SK-N-SH (cell line): ENCODE results near the gene CNTNAP2. TPM values are rescaled to one million over a fixed set of nuclear protein-coding genes. Genes with fewer than 3 reads are reported as not detected.

Experiments
- CTCF ChIA-PET: fragments of 300-600, 350-600 bp; formaldehyde crosslinking; extraction: SDS; loops from one replicate; lab custom pipeline; 2021; lab: Yijun Ruan, JAX
- POLR2A ChIA-PET: fragments of 350-600 bp; sonication (Branson Sonifier 250); formaldehyde crosslinking; extraction: SDS; loops from one replicate; lab custom pipeline; 2020; ENCODE audit warnings: antibody characterized with exemption, inconsistent platforms; lab: Yijun Ruan, JAX
- DNase-seq: peaks from one replicate; pipeline ENCODE4 v3.0.0; 2012
- H2AFZ ChIP-seq: fragments of 200-600 bp; sonication (generic); 2 replicates; pipeline ENCODE4 v1.8.1; 2016; ENCODE audit warnings: antibody characterized with exemption, mild to moderate bottlenecking, low read depth
- H3F3A ChIP-seq: fragments of 200-600 bp; sonication (generic); replicated peaks from 2 replicates; pipeline ENCODE3; 2016; ENCODE audit warnings: antibody characterized with exemption, mild to moderate bottlenecking; ENCODE audit not compliant: insufficient read depth
- H3K27ac ChIP-seq, 2 experiments: fragments of 200-500 bp in 1 of 2; fragments of 200-600 bp in 1 of 2; sonication (Bioruptor generic) in 1 of 2; sonication (generic), shearing (Covaris generic) in 1 of 2; 2 replicates each; pipeline versions ENCODE4 v1.5.1 to v1.6.1; 2014 to 2016; ENCODE audit warnings: low read depth in 2 of 2, inconsistent platforms in 1 of 2, low read length in 1 of 2, mild to moderate bottlenecking in 1 of 2, mixed read lengths in 1 of 2
- H3K27me3 ChIP-seq: fragments of 200-600 bp; sonication (generic), shearing (Covaris generic); 2 replicates; pipeline ENCODE4 v1.6.1; 2016; ENCODE audit warnings: mixed run types; ENCODE audit not compliant: insufficient read depth
- H3K36me3 ChIP-seq, 2 experiments: fragments of 200-500 bp in 1 of 2; fragments of 200-600 bp in 1 of 2; sonication (Bioruptor generic) in 1 of 2; sonication (generic) in 1 of 2; replicated peaks in 1 of 2; 2 replicates each; pipeline versions ENCODE3 to v1.5.1; 2014 to 2016; ENCODE audit warnings: low read length in 1 of 2, mild to moderate bottlenecking in 1 of 2; ENCODE audit not compliant: insufficient read depth in 2 of 2, control insufficient read depth in 1 of 2
- H3K4me1 ChIP-seq, 2 experiments: fragments of 200-500 bp in 1 of 2; fragments of 200-600 bp in 1 of 2; sonication (Bioruptor generic) in 1 of 2; sonication (generic), shearing (Covaris generic) in 1 of 2; 2 replicates each; pipeline versions ENCODE4 v1.5.1 to v1.6.1; 2014 to 2016; ENCODE audit warnings: low read depth in 1 of 2, low read length in 1 of 2, mixed run types in 1 of 2; ENCODE audit not compliant: insufficient read depth in 2 of 2, control insufficient read depth in 1 of 2
- H3K4me2 ChIP-seq: fragments of 200-600 bp; sonication (generic), shearing (Covaris generic); 2 replicates; pipeline ENCODE4 v1.6.1; 2017; ENCODE audit warnings: mixed run types
- H3K4me3 ChIP-seq, 2 experiments: fragments of 200-500 bp in 1 of 2; fragments of 200-600 bp in 1 of 2; sonication (Bioruptor generic) in 1 of 2; sonication (generic), shearing (Covaris generic) in 1 of 2; 2 replicates each; pipeline versions ENCODE4 v1.5.1 to v1.8.1; 2014 to 2016; ENCODE audit warnings: low read depth in 2 of 2, inconsistent platforms in 1 of 2, low read length in 1 of 2, mild to moderate bottlenecking in 1 of 2, mixed read lengths in 1 of 2, moderate library complexity in 1 of 2
- H3K79me2 ChIP-seq: fragments of 200-600 bp; sonication (generic); 2 replicates; pipeline ENCODE4 v1.8.1; 2017; ENCODE audit warnings: mild to moderate bottlenecking; ENCODE audit not compliant: insufficient read depth
- H3K9ac ChIP-seq: fragments of 200-600 bp; sonication (generic); 2 replicates; pipeline ENCODE4 v1.6.1; 2017; ENCODE audit warnings: mixed run types
- H3K9me2 ChIP-seq: fragments of 200-600 bp; sonication (generic); 2 replicates; pipeline ENCODE4 v1.6.1; 2017; ENCODE audit warnings: mixed run types
- H3K9me3 ChIP-seq: fragments of 200-600 bp; sonication (generic); 2 replicates; pipeline ENCODE4 v1.6.1; 2017; ENCODE audit warnings: mixed run types, mild to moderate bottlenecking, moderate library complexity
- H4K20me1 ChIP-seq: fragments of 200-600 bp; sonication (generic); 2 replicates; pipeline ENCODE4 v1.6.1; 2017; ENCODE audit warnings: mild to moderate bottlenecking, mixed run types; ENCODE audit not compliant: insufficient read depth
- CHD2 ChIP-seq: fragments of 150-350 bp; IDR thresholded peaks from 2 replicates; pipeline ENCODE4 v1.6.1; 2018; ENCODE audit warnings: low read length; ENCODE audit not compliant: partially characterized antibody
- CTCF ChIP-seq: fragments of 200-600 bp; sonication (generic); IDR thresholded peaks from 2 replicates; pipeline ENCODE4 v1.6.1; 2017; ENCODE audit warnings: antibody characterized with exemption, mild to moderate bottlenecking, moderate library complexity
- ELF1 ChIP-seq: IDR thresholded peaks from 2 replicates; pipeline ENCODE4 v1.4.0; 2012
- EP300 ChIP-seq, 2 experiments: IDR thresholded peaks; 2 replicates each; pipeline versions ENCODE4 v1.4.0 to v1.6.1; 2012; ENCODE audit warnings: borderline replicate concordance in 1 of 2, low read depth in 1 of 2, low read length in 1 of 2
- FOXJ3 ChIP-seq: sonication (generic); formaldehyde crosslinking; IDR thresholded peaks from 2 replicates; pipeline ENCODE4 v1.5.1; 2020; ENCODE audit warnings: mild to moderate bottlenecking, missing genetic modification reagents
- GABPA ChIP-seq: IDR thresholded peaks from 2 replicates; pipeline ENCODE4 v1.4.0; 2012; ENCODE audit warnings: low read depth, mild to moderate bottlenecking
- JUND ChIP-seq: IDR thresholded peaks from 2 replicates; pipeline ENCODE4 v1.4.0; 2012
- MAX ChIP-seq: IDR thresholded peaks from 2 replicates; pipeline ENCODE4 v1.4.0; 2012; ENCODE audit warnings: low read depth
- RAD21 ChIP-seq: IDR thresholded peaks from 2 replicates; pipeline ENCODE4 v1.6.1; 2012; ENCODE audit warnings: mild to moderate bottlenecking, low read length
- RCOR1 ChIP-seq: fragments of 150-350 bp; IDR thresholded peaks from 2 replicates; pipeline ENCODE4 v1.6.1; 2017; ENCODE audit warnings: antibody characterized with exemption, low read length
- REST ChIP-seq: IDR thresholded peaks from 2 replicates; pipeline ENCODE4 v1.6.1; 2012; ENCODE audit warnings: mild to moderate bottlenecking, low read depth, low read length, moderate library complexity
- RXRA ChIP-seq: IDR thresholded peaks from 2 replicates; pipeline ENCODE4 v1.4.0; 2012; ENCODE audit warnings: low read depth, mild to moderate bottlenecking, borderline replicate concordance
- TAF1 ChIP-seq: IDR thresholded peaks from 2 replicates; pipeline ENCODE4 v1.6.1; 2012; ENCODE audit warnings: low read depth, mild to moderate bottlenecking, low read length, moderate library complexity, borderline replicate concordance
- TCF12 ChIP-seq: IDR thresholded peaks from 2 replicates; pipeline ENCODE4 v1.4.0; 2012
- USF2 ChIP-seq: fragments of 150-350 bp; IDR thresholded peaks from 2 replicates; pipeline ENCODE4 v1.6.1; 2017; ENCODE audit warnings: antibody characterized with exemption, low read length, low read depth, borderline replicate concordance
- YY1 ChIP-seq: IDR thresholded peaks from 2 replicates; pipeline ENCODE4 v1.4.0; 2012; ENCODE audit warnings: low read depth, mild to moderate bottlenecking
- WGBS: methylation state at CpG from one replicate; pipeline ENCODE4 v1.1.6; 2017; ENCODE audit warnings: low lambda C conversion rate; 5-methylcytosine and 5-hydroxymethylcytosine counted together
- polyA plus RNA-seq, 3 experiments: library from polyadenylated mRNA; depleted of rRNA; stranded (reverse); fragments of >200 nt; gene quantifications; 2 replicates each; pipeline ENCODE4 v1.2.3, GENCODE V29; 2012

Gene CNTNAP2
- polyA plus RNA-seq, 1 of the 3 experiments (the other 2 are of a cell fraction), result 3.4 TPM

GRCh38 chr7:146755585-146755984 lies 639.0 kb downstream of the CNTNAP2 start:
- Histone ChIP-seq H3K9ac (no peak overlapping the region), H3K27ac (no peak overlapping the region), H2AFZ (no peak overlapping the region), H3K27me3 (no peaks in the 10 kb centered on the region), H3K4me2 (no peak overlapping the region), H3K9me2 (no peaks in the 10 kb centered on the region), H3K4me3 (no peak overlapping the region), H3K9me3 (no peaks in the 10 kb centered on the region), H4K20me1 (no peaks in the 10 kb centered on the region), H3F3A (no peaks in the 10 kb centered on the region), H3K79me2 (no peaks in the 10 kb centered on the region), H3K36me3 (no peaks in the 10 kb centered on the region), H3K4me1 (no peaks in the 10 kb centered on the region)
- WGBS, result 25% methylated on average over 2 of the region's 2 CpGs
- CTCF ChIA-PET, result interaction anchor here (1.6 kb wide), 1 partner anchor 9 kb away, joined by 5 read pairs; no protein-coding TSS in a partner anchor
- DNase-seq, result no peak
- POLR2A ChIA-PET, result no interaction called here
- TF ChIP-seq RXRA (no peak), RAD21 (no peak)

- Histone ChIP-seq H3K27me3 (no peaks in the 10 kb centered on the region), H3K9me2 (no peaks in the 10 kb centered on the region), H3K36me3 (no peaks in the 10 kb centered on the region), H3F3A (no peaks in the 10 kb centered on the region), H3K9ac (no peak overlapping the region), H3K4me2 (no peak overlapping the region), H3K9me3 (no peaks in the 10 kb centered on the region; the same call in 1 of the 2 replicates), H3K27ac (0 out of 4 replicates have a peak overlapping the region, but pooled peaks of 1 of the 2 experiments have one; percentile 11), H2AFZ (no peak overlapping the region), H3K79me2 (no peaks in the 10 kb centered on the region), H3K4me3 (no peak overlapping the region), H3K4me1 (no peaks in the 10 kb centered on the region; a peak in 2 of 4 replicates), H4K20me1 (no peaks in the 10 kb centered on the region)
- no peak for DNase-seq
- WGBS, result 3% methylated on average over 3 of the region's 3 CpGs
- TF ChIP-seq RCOR1 (peak; percentile 54; the same call in 1 of the 2 replicates), EP300 (IDR thresholded peaks at IDR 0.05; ENCODE audit: borderline replicate concordance in 1 of 2, low read depth in 1 of 2, low read length in 1 of 2) (peak in 1 of 2 experiments; percentile 61; a peak in 2 of 4 replicates), JUND (no peak), YY1 (no peak), CHD2 (peak; percentile 39), TAF1 (no peak)
- CTCF ChIA-PET, result interaction anchor here (0.7 to 1.3 kb wide), 4 partner anchors 9 to 23 kb away, joined by 4 to 5 read pairs (median 4); no protein-coding TSS in a partner anchor
- POLR2A ChIA-PET, result no interaction called here
These were observed 647.9 kb downstream of the CNTNAP2 start for GRCh38 chr7:146764458-146764857.

GRCh38 chr7:146768957-146769356 lies 652.4 kb downstream of the CNTNAP2 start:
- Histone ChIP-seq H4K20me1 (no peaks in the 10 kb centered on the region), H3F3A (no peaks in the 10 kb centered on the region), H3K4me2 (no peak overlapping the region), H3K36me3 (no peaks in the 10 kb centered on the region), H3K9me3 (no peaks in the 10 kb centered on the region; the same call in 1 of the 2 replicates), H3K27me3 (no peaks in the 10 kb centered on the region), H3K9me2 (no peaks in the 10 kb centered on the region), H3K27ac (no peak overlapping the region), H2AFZ (no peak overlapping the region), H3K79me2 (no peaks in the 10 kb centered on the region), H3K4me3 (no peak overlapping the region), H3K9ac (no peak overlapping the region), H3K4me1 (no peaks in the 10 kb centered on the region; a peak in 2 of 4 replicates)
- no peak for DNase-seq
- ChIA-PET CTCF (no interaction called here), POLR2A (no interaction called here)
- WGBS, result 50% methylated on average over 3 of the region's 3 CpGs
- TF ChIP-seq ELF1, result no peak
- TF ChIP-seq FOXJ3 (CRISPR knock-in tag), result no peak
- TF ChIP-seq USF2, result no peak
- no peak for TF ChIP-seq JUND
- no peak for TF ChIP-seq REST
- no peak for TF ChIP-seq CTCF
- no peak for TF ChIP-seq TCF12
- TF ChIP-seq MAX, result no peak
- TF ChIP-seq GABPA, result no peak
- no peak for TF ChIP-seq EP300 (IDR thresholded peaks at IDR 0.05; ENCODE audit: borderline replicate concordance in 1 of 2, low read depth in 1 of 2, low read length in 1 of 2)
- no peak for TF ChIP-seq RXRA
